Lower leg skin (tissue), 3 donors: Measurements from ENCODE around the gene ADAM22.

ENCODE experiments used
- CTCF ChIP-seq, 3 donors: fragments of 450-650 bp; IDR thresholded peaks; one replicate each; pipeline ENCODE4 v1.5.1; 2016; ENCODE audit warnings: antibody characterized with exemption in 3 of 3, mild to moderate bottlenecking in 3 of 3, moderate library complexity in 2 of 3
- POLR2A ChIP-seq, 2 donors: fragments of 450-650 bp; IDR thresholded peaks; one replicate each; pipeline ENCODE4 v1.6.1; 2016 to 2017; ENCODE audit warnings: antibody characterized with exemption in 2 of 2, mild to moderate bottlenecking in 1 of 2, moderate library complexity in 1 of 2

- TF ChIP-seq CTCF (IDR thresholded peaks at IDR 0.05) (no peak), POLR2A (IDR thresholded peaks at IDR 0.05) (no peak)
These were observed 138.6 kb downstream of the ADAM22 start for GRCh38 chr7:88072715-88073055.
